NOMO-1 treated with dmso at 0.1 percent for 144 hours (cell line): ENCODE results near the gene GH1.
"Not testable (repeated sequence)": the region's sequence is repeated elsewhere in the genome, so short reads cannot be mapped to it uniquely, and the experiment has no call there.

ENCODE experiments used
- DNase-seq: peaks from one replicate; lab custom pipeline; 2025; ENCODE audit not compliant: unreplicated experiment; lab: John Stamatoyannopoulos, UW

Gene GH1

DNA sequence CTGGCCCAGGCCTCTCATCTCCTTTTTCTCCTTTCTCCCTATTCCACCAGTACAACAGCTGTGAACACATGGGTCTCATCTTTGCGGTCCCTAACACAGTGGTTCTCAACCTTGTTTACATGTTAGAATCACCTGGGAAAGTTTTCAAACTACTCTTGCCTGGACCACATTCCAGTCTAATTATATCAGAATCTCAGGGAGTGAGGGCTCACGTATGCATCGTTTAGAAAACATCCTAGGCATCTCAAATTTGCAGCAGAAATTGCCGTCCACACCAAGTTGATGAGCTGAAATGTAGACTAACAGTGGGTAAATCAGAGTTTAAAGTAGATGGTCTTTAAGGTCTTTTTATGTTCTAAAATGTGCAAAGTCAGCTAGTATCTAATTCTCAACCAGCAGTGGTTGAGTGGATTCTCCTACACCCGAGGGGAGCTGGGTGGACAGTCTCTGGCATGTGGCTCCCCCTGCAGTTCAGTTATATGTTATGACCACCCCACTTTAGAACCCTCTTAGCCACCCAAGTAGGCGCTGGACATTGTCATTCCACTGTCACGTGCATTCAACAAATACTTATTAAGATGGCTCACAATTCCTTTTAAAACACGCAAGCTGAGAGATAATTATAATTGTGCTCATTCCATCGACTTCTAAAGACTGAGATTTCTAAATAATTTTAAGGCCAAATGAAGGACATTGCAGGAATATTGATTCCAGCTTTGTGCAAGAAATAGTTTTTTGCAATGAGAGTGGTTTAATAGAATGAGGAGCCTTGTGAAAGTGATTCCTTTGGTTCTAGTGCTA is 48.9 kb downstream of the GH1 start:
- DNase-seq = not testable (repeated sequence)
